ENCODE data around the gene ACTR1A.

ACTR1A gene

GRCh38 chr10:102480396-102480795, 22.1 kb downstream of the ACTR1A start:
- no peak for DNase-seq

- no peak for DNase-seq
Measured at GRCh38 chr10:102479651-102480050, 22.9 kb downstream of the ACTR1A start.

- DNase-seq = no peak
Measured at GRCh38 chr10:102476466-102477141, 25.9 kb downstream of the ACTR1A start.

GRCh38 chr10:102475451-102476040, 27.0 kb downstream of the ACTR1A start:
- no peak for DNase-seq

- DNase-seq = no peak
Measured at GRCh38 chr10:102473445-102474331, 28.8 kb downstream of the ACTR1A start.

GRCh38 chr10:102470579-102471546, 31.6 kb downstream of the ACTR1A start:
- no peak for DNase-seq

GRCh38 chr10:102468683-102469082, 33.8 kb downstream of the ACTR1A start:
- no peak for DNase-seq

GRCh38 chr10:102467971-102468438, 34.5 kb downstream of the ACTR1A start:
- DNase-seq = peak; percentile 67 to 82 (median 80)

- no peak for DNase-seq
Measured at GRCh38 chr10:102467318-102467717, 35.2 kb downstream of the ACTR1A start.

- DNase-seq = no peak
Measured at GRCh38 chr10:102465466-102465865, 37.0 kb downstream of the ACTR1A start.

GRCh38 chr10:102463983-102464382, 38.5 kb downstream of the ACTR1A start:
- no peak for DNase-seq

GRCh38 chr10:102462512-102463054, 39.9 kb downstream of the ACTR1A start:
- DNase-seq = no peak

- DNase-seq = peak; percentile 90 to 97 (median 95)
Measured at GRCh38 chr10:102461187-102462054, 41.1 kb downstream of the ACTR1A start.

GRCh38 chr10:102460836-102461186, 41.7 kb downstream of the ACTR1A start:
- no peak for DNase-seq

- DNase-seq = no peak
Measured at GRCh38 chr10:102458656-102459055, 43.9 kb downstream of the ACTR1A start.

GRCh38 chr10:102457591-102458150, 44.8 kb downstream of the ACTR1A start:
- no peak for DNase-seq

GRCh38 chr10:102455893-102456471, 46.5 kb downstream of the ACTR1A start:
- DNase-seq = peak; percentile 79 to 91 (median 88)

GRCh38 chr10:102454662-102455487, 47.6 kb downstream of the ACTR1A start:
- DNase-seq = peak in 1 of 4 experiments; percentile 42

GRCh38 chr10:102453502-102453901, 49.0 kb downstream of the ACTR1A start:
- peak in 2 of 4 experiments; percentile 43 to 44 for DNase-seq
